ENCODE measurements around the gene TFDP2.
"Not testable (repeated sequence)": the region's sequence is repeated elsewhere in the genome, so short reads cannot be mapped to it uniquely, and the experiment has no call there.

Gene TFDP2

GRCh38 chr3:141928631-141929270 lies 220.6 kb downstream of the TFDP2 start:
- DNase-seq (ENCODE audit: low read depth, low spot score): no peak

- no peak for DNase-seq (ENCODE audit: low read depth, low spot score)
Measured at GRCh38 chr3:141926929-141927328, 222.4 kb downstream of the TFDP2 start.

GRCh38 chr3:141925677-141926076 lies 223.7 kb downstream of the TFDP2 start:
- DNase-seq (ENCODE audit: low read depth, low spot score): not testable (repeated sequence)

- no peak for DNase-seq (ENCODE audit: low read depth, low spot score)
Measured at GRCh38 chr3:141921316-141921715, 228.0 kb downstream of the TFDP2 start.

GRCh38 chr3:141920701-141921100 lies 228.6 kb downstream of the TFDP2 start:
- DNase-seq (ENCODE audit: low read depth, low spot score): no peak

GRCh38 chr3:141915766-141916165 lies 233.6 kb downstream of the TFDP2 start:
- no peak for DNase-seq (ENCODE audit: low read depth, low spot score)

GRCh38 chr3:141915016-141915415 lies 234.3 kb downstream of the TFDP2 start:
- no peak for DNase-seq (ENCODE audit: low read depth, low spot score)

GRCh38 chr3:141914311-141914710 lies 235.0 kb downstream of the TFDP2 start:
- DNase-seq (ENCODE audit: low read depth, low spot score): no peak

- peak; percentile 20 for DNase-seq (ENCODE audit: low read depth, low spot score)
Measured at GRCh38 chr3:141913150-141913811, 236.1 kb downstream of the TFDP2 start.

- DNase-seq (ENCODE audit: low read depth, low spot score): not testable (repeated sequence)
Measured at GRCh38 chr3:141909986-141910385, 239.4 kb downstream of the TFDP2 start.

- DNase-seq (ENCODE audit: low read depth, low spot score): no peak
Measured at GRCh38 chr3:141909408-141909807, 239.9 kb downstream of the TFDP2 start.

GRCh38 chr3:141905129-141905528 lies 244.2 kb downstream of the TFDP2 start:
- no peak for DNase-seq (ENCODE audit: low read depth, low spot score)

GRCh38 chr3:141904203-141904602 lies 245.1 kb downstream of the TFDP2 start:
- DNase-seq (ENCODE audit: low read depth, low spot score): no peak

- DNase-seq (ENCODE audit: low read depth, low spot score): no peak
Measured at GRCh38 chr3:141901914-141902313, 247.4 kb downstream of the TFDP2 start.

- no peak for DNase-seq (ENCODE audit: low read depth, low spot score)
Measured at GRCh38 chr3:141900343-141900742, 249.0 kb downstream of the TFDP2 start.

GRCh38 chr3:141898908-141899307 lies 250.4 kb downstream of the TFDP2 start:
- no peak for DNase-seq (ENCODE audit: low read depth, low spot score)

GRCh38 chr3:141895731-141896130 lies 253.6 kb downstream of the TFDP2 start:
- DNase-seq (ENCODE audit: low read depth, low spot score): no peak

- DNase-seq (ENCODE audit: low read depth, low spot score): no peak
Measured at GRCh38 chr3:141894524-141895176, 254.7 kb downstream of the TFDP2 start.

All from smooth muscle cell of the brain vasculature (primary cell).